Panc1 (cell line): Measurements from ENCODE around the gene SLC7A9.
"Not testable (repeated sequence)": the region's sequence is repeated elsewhere in the genome, so short reads cannot be mapped to it uniquely, and the experiment has no call there.

Experiments
- CTCF ChIP-seq: fragments of 450-650 bp; IDR thresholded peaks from 2 replicates; pipeline ENCODE4 v1.5.1; 2017; ENCODE audit warnings: mild to moderate bottlenecking
- POLR2AphosphoS5 ChIP-seq: IDR thresholded peaks from 2 replicates; pipeline ENCODE4 v1.6.1; 2012; ENCODE audit warnings: mild to moderate bottlenecking, low read depth, low read length, moderate library complexity

DNA sequence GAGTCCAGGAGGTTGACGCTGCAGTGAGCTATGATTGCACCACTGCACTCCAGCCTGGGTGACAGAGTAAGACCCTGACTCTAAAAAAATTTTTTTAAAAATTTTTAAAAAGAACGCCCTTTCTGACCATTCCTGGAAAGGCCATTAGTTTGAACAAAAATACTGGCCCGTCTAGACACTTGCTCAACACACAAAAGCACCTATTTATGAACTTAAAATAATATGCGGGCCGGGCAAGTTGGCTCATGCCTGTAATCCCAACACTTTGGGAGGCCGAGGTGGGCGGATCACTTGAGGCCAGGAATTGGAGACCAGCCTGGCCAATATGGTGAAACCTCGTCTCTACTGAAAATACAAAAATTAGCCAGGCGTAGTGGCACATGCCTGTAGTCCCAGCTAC lies 2.1 kb downstream of the SLC7A9 start:
- not testable (repeated sequence) for TF ChIP-seq CTCF, POLR2AphosphoS5
